Ecto neural progenitor cell (in vitro differentiated cells): ENCODE measurements around the gene SLC25A39.
"Not testable (repeated sequence)": the region's sequence is repeated elsewhere in the genome, so short reads cannot be mapped to it uniquely, and the experiment has no call there.

Source experiments
- DNase-seq: peaks from one replicate; pipeline ENCODE4 v3.0.0-alpha.2; 2018; ENCODE audit warnings: low spot score

The SLC25A39 gene

DNA sequence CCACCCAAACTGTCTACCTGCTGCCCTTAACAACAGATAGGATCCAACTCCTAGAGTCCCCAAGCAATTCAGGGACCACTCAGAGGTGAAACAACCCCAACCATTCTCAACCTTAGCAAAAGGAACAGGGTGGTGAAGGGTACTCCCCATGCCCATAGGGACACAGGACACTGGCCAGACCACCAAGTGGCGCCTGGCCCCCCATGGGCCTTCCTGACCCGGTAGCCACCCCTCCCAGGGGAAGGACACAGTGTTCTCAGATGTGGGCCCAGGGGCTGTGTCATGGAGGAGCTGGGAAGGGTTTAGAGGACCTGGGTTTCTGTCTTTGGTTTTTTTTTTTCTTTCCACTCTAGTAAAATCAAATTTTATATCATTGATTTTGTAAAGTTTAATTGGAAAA, 9.7 kb upstream of the SLC25A39 start:
- no peak for DNase-seq

DNA sequence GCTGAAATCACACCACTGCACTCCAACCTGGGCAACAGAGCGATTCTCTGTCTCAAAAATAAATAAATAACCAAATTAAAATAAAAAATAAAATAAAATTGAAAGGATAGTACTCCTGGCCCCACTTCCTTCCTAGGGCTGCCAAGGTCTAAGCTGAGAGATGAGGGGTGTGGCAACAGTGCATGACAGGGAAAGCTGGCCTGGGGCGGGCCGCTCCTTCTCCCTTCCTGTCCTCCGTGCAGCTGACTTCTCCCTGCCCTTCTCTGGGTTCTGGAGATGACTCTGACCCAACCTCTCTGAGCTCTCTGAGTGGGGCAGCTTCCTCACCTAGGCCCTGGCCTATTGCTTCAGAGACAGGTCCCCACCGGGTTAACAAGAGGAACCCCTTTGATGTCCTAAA, 8.7 kb upstream of the SLC25A39 start:
- DNase-seq, result no peak

DNA sequence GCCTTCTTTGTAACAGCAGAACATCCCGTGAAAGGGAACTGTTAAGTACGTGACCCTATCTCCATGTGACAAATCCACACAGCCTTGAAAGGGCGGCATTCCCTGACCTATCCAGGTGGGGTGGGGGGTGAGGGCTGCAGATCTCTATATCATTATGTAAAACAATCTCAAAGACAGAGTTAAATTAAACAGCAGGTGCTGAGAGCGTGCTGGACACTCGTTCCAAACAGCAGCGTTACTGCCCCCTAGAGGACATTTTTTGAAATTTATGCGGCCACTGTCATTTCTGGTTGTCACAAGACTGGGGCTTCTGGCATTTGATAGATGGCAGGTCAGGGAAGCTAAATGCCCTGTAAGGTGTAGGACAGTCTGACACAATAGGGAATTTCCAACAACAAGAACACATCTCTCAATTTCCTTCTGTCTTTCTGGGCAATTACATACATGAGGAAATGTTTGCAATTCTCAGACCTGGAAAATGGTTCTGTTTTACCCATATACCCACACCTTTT, 6.7 kb upstream of the SLC25A39 start:
- DNase-seq, result peak; percentile 81

DNA sequence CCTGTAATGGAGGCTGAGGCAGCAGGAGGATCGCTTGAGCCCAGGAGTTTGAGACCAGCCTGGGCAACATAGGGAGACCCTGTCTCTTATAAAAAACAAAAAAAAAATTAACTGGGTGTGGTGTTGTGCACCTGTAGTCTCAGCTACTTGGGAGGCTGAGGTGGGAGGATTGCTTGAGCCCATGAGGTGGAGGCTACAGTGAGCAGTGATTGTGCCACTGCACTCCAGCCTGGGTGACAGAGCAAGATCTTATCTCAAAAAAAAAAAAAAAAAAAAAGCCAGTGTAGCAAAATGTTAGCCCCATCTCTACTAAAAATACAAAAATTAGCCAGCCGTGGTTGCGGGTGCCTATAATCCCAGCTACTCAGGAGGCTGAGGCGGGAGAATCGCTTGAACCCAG, 5.6 kb upstream of the SLC25A39 start:
- DNase-seq, result not testable (repeated sequence)

DNA sequence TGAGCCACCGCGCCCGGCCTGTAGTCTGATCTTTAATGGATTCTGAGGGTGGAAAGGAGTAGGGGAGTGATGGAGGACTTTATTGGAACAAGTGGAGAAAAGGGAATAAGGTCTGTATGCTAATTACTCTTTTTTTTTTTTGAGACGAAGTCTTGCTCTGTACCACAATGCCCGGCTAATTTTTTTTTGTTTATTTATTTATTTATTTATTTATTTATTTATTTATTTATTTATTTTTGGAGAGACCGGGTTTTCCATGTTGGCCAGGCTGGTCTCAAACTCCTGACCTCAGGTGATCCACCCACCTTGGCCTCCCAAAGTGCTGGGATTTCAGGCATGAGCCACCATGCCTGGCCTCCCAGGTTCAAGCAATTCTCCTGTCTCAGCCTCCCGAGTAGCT, 4.9 kb upstream of the SLC25A39 start:
- DNase-seq, result not testable (repeated sequence)

DNA sequence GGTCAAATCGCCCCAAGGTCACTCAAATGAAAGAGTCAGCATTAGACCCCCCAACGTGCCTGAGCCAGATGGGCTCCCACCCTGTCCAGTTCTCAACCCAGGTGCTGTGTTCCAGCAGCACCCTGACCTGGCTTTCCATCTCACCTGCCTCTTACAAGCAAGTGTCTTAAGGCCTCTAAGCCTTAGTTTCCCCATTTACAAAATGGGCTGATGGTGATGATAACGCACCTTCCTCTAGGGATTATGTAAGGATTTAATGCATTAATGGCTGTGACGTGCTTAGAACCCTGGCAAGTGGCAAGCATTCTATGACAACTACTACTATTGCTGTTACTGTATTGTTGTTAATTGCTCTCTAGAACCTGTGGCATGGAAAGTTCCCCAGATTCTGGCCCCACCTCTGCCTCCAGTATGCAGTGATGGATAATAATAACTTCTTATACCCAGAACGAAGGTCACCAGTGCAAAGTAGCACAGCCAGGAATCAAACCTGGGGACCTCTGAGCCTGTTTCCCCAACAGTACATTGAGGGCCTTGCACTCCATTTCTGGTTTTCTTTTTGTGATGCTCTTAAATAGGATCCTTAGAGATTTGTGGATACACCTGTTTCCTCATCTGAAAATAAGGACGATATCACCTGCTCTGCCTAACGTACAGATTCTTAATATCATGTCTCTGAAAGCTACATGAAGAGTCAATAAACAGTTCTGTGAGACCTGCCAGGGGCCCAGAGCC, 3.3 kb upstream of the SLC25A39 start:
- DNase-seq, result no peak

DNA sequence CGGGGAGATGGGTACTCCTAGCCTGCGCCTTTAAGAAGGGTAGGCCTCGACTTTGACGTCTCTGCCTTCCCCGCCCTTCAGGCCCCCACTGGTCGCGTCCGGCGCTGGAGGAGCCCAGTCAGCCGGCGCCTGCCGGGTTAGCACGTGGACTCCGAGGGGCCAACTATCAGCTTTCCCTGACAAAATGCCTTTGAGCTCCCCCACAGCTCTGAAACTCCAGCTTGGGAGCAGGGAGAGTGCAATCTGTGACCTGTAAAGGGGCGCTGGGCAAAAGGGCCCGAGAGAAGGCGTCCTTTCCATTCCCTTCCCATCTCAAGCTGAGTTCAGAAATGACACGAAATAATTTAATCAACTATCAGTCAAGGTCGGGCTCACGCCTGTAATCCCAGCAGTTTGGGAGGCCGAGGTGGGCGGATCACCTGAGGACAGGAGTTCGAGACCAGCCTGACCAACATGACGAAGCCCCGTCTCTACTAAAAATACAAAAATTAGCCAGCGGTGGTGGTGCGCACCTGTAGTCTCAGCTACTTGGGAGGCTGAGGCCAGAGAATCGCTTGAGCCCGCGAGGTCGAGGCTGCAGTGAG, 2.3 kb upstream of the SLC25A39 start:
- DNase-seq, result peak; percentile 97

DNA sequence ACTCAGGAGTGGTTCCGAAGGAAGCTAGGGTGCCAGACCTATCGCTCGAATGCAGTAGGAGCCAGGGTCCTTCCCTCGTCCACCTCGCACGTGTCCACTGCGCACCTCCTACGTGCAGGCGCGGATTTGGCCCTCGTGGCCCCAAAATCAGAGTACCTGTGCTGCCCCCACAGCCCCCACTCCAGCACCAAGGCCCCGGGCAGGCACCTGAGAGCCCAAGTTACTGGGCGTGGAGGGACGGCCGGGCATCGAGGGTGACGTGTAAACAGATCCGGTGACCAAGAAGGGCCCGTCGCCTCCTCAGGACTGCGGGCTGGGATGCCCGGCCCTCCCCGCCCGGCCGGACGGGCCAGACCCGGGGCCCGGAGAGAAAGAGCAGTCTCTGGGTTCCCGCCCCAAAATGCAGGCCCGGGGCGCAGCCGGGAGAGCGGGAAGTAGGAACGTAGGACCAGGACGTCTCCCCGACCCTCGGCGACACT, 492 bp downstream of the SLC25A39 start:
- no peak for DNase-seq

DNA sequence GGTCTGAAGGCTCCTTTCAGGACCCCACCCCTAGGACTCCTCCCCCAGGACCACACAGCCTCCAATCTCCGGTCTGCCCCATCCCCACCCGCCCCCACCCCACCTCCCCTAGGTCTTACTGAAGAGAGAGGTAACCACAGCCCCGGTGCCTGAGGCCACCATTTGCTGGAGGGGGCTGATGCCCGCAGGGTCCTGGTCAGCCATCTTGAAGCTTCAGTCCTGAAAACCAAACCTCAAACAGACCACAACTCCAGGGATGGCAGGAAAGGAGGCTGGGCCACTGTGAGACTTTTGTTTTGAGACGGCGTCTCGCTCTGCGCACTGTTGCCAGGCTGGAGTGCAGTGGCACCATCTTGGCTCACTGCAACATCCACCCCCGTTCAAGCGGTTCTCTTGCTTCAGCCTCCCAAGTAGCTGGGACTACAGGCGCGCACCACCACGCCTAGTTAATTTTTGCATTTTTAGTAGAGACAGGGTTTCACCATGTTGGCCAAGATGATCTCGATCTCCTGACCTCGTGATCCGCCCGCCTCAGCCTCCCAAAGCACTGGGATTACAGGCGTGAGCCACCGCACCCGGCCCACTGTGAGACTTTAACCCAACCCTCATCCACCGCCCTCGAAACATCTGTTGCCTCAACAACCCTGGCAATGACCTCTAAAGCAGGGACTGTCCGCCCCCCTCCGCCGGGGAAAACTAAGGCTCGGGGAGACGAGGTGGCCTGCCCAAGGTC, 1.1 kb downstream of the SLC25A39 start:
- no peak for DNase-seq

DNA sequence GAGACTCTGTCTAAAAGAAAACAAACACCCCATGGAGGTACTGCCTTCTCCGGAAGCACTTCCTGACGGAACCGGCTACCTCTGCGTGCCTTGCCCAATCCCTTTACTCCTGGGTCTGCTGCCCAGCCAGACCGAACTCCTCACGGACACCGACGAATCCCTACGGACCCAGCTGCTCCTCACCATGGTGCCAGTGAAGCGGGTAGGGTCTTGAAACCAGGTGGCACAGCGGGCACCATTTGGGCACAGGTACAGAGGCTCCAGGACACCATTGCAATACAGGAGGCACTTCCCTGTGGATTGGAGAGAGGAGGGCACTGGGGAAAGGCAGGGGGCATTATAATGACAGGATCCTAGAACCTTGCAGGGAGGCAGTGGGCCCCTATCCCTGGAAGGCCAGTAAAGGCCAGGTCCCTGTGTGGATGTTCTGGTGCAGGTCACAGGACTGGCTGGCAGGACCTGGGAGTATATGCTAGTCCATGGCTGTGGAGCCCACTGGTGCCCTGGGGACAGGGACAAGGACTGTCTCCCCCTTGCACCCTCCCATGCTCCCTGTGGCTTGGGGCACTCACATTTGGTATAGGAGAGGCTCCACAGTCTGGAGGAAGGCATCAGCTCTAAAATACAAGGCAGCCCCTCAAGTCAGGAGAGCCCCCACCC, 2.3 kb downstream of the SLC25A39 start:
- no peak for DNase-seq

DNA sequence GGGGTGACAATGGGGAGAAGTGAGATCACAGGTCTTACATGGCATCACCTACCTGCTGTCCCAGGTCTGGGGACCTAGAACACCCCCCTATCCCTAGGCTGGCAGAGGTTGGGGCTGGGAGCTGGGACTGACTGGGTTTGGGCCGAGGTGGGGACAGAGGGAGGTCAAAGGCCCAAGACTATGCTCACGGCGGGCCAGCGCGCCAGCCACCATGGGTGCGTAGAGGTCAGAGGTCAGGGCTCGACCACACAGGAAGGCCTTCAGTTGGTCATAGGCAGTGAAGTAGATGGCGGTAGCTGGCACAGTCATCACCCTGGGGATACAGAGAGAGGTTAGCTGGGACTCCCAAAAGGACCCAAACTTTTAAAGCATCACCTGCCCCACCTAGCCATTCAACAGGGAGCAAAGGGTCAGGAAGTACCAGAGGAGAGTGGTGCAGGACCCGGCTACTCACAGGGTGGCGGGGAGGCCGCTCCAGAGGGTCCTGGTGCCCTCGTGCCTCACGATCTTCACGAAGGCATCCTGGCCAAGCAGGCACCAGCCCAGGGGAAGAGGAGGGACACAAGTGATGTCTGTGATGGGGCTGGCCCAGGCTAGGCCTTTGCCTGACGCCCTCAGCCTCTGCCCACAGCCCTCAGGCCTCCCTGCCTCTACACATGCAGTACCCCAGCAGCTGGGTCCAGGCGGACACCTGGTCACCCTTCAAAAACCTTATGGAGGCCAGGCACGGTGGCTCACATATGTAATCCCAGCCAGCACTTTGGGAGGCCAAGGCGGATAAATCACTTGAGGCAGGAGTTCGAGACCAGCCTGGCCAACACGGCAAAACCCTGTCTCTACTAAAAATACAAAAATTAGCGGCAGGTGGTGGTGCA, 3.1 kb downstream of the SLC25A39 start:
- no peak for DNase-seq

DNA sequence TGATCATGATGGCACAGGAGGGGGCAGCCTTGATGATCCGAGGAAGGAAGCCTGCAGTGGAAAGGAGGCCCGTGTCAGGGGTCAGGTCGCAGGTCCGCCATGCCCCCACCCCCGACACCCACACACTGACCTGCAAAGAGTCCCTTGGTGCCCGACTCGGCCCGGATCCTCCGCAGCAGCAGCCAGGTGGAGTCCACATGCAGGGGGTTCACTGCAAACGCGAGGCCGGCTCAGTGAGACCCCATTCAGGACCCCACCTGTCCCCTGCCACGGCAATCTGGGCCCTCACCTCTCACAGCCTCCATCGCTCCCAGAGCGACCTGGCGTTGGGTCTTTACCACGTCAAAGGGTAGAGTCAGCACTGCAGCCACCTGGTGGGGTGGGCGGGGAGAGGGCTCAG, 4.6 kb downstream of the SLC25A39 start:
- no peak for DNase-seq

DNA sequence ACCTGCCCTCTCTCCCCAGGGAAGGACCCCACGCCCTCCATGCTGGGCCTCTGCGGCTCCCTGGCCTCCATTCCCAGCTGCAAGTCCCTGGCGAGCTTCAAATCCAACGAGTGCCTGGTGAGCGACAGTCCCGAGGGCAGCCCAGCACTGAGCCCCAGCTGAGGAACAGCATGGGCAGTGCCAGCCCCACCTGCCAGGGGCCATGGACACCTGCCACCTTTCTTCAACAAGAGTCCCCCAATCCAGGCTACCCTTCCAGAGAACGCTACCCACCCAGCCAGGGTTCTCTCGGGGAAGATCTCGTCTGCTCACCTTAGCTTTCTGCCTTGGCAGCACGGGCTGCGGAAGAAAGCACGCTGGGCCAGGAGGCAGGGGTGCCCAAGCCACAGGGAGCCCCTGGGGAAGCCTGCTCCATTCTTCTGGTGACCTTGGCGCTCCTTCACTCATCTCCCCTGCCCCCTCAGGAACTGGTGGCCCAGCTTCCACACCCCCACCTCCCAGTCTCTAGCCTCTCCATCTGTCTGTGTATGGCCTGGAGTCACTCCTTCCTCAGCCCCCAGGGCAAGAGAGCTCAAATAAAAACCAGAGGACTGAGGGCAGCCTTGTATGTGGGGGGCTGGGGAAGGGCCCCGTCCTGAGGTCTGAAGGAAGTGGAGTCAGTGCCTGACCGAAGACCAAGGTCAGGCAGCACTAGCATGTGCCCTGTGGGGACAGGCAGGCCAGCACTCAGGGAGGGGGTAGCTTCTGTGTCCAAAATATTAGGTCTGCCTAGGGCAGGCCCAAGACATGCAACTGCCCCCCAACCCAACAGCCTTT, 6.3 kb downstream of the SLC25A39 start:
- no peak for DNase-seq

DNA sequence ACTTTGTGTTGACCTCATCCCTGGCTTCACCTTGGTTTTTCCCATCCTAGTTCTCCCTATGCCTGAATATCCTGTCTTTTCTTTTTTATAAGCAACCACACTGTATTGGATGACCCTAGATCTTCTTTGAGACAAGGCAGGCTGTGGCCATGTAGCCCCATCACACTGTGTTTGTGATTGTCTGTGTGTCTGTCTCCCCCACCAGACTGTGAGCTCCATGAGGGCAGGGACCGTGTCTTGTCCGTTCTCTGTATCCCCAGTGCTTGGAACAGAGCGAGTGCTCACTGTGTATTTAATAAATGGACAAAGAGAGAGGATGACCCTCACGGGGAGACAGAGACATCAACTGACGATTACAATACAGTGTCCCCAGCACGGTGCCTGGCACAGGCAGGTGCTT, 7.1 kb downstream of the SLC25A39 start:
- DNase-seq, result no peak

DNA sequence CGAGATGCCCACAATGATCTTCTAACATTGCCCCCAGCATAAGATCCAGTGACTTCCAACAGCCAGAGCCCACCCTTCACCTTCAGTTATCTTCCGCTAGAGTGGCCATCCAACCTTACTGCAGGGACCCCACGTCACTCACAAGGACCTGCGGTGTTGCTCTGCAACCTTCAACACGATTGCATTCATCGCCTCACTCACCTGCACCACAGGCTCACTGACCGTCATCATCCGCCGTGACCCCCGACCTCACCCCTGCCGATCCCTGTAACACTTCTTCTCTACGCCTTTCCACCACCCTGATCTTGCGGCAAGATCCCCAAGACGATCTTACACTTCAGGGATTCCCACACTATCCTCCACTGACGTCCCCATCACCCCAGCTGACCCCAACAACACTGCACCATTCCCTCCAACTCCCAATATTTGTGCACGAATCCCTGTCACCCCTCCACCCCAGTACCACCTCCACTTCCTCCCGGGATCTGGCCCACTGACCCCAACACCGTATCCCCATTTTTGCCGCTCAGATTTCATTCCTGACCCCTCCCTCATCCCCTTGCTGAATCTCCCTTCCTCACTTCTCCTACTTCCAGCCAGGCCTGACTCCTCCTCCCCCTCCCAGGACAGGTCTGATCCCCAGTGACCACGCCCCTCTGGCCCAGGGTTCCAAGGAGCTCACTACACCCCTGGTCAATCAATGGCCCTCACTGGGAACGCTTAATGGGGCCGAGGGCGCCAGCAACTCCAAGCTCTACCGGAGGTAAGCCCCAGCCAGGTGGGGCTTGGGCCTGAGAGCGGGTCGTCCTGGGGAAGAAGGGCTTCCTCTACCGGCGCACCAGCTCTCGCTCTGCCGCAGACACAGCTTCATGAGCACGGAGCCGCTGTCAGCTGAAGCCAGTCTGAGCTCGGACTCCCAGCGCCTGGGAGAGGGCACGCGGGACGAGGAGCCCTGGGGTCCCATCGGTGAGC, 8.6 kb downstream of the SLC25A39 start:
- peak; percentile 89 for DNase-seq

DNA sequence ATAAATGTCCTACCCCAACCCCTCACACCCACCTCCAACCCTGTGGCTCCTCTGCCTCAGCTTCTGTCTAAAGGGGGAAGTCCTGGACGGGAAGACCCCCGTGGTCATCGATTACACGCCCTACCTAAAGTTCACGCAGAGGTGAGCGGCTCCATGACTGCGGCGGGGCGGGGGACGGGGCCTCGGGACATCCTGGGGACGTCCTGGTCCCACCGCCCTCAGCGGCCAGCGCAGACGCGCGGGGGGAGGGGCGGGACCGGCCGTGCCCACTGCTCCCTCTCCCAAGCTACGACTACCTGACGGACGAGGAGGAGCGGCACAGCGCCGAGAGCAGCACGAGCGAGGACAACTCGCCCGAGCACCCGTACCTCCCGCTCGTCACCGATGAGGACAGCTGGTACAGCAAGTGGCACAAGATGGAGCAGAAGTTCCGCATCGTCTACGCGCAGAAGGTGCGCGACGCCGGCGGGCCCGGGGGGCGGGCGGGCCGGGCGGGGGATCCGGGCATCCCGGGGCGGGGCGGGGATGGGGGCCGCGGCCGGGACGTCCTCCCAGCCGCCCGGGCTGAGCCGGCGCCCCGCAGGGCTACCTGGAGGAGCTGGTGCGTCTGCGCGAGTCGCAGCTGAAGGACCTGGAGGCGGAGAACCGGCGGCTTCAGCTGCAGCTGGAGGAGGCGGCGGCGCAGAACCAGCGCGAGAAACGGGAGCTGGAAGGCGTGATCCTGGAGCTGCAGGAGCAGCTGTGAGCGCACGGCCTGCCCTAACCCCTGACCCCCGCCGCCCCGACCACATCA, 9.6 kb downstream of the SLC25A39 start:
- DNase-seq, result peak; percentile 82

DNA sequence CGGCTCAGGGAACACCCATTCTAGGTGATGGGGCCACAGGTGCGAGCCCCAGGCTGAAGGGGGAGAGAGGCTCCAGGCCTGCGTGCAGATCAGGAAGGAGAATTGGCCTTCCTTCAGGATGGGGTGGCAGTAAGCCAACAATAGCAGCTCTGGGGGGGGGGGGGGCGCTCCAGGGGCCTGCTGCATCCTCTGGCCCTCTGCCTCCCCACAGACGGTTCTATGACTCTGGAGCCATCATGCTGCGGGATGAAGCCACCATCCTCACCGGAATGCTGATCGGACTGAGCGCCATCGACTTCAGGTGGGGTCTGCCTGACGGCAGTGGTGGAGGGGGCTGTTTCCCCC, 10.1 kb downstream of the SLC25A39 start:
- no peak for DNase-seq

DNA sequence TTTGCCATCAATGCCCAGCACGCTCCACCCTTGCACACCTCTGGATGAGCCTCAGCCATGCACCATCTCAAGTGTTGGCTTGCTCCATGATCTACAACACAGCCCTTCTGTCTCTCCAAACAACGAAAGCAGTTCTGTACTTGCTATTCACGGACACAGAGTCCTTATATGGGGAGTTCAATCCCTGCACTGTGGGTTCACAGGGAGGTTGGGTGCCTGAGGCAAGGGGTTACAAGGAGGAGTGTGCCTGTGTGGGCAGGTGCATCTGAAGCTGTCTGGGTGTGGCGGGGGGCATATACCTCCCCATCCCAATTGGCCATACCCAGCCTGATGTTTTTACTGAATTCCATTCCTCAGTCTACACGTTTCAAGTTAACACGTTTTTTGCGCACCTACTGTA, 10.6 kb downstream of the SLC25A39 start:
- DNase-seq, result no peak
